Measurements from ENCODE around the gene CLASRP. TPM values are rescaled to one million over a fixed set of nuclear protein-coding genes. Genes with fewer than 3 reads are reported as not detected.

Gene CLASRP
- total RNA-seq, 1 experiment from 2014 or later, result 88.0 TPM

DNA sequence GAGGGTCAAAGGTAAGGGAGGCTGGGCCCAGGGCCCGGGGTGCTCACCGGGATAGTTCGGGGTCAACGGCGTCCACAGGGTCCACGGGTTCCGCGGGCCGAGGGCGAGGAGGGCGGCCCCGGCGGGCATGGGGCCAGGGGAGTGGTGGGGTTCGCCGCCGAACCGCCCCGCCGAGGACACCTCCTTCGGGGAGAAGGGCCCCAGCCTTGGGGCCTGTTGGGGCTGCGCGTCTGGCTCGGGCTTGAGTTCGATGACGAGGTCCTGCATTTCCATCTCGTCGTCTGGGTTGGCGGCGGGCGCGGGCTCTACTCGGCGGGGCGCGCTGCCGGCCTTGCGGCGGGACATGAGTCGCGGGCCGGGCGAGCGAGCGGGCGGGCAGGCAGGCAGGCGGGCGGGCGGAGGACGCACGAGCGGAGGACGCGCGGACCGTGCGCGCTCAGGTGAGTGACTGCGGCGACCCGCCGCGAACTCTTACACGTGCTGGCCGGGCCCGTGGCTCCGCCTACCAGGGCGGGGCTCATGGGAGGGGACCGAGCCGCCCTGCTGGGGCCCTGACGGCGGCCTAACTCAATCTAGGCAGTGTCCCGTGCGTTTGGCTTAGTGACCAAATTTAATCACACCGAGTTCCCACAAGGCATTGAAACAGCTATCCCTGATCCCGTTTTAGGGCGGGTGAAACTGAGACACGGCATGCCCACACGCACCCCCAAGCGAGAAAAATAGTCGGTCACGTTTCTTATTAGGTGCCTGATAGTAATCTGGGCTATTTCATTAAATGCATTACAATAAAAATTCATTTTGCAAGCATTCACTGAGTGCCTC is 37.4 kb downstream of the CLASRP start, which contains the start of gene ZNF296 (continued):
- TF ChIP-seq, protein P1, sequence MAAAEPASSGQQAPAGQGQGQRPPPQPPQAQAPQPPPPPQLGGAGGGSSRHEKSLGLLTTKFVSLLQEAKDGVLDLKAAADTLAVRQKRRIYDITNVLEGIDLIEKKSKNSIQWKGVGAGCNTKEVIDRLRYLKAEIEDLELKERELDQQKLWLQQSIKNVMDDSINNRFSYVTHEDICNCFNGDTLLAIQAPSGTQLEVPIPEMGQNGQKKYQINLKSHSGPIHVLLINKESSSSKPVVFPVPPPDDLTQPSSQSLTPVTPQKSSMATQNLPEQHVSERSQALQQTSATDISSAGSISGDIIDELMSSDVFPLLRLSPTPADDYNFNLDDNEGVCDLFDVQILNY (CRISPR knock-in tag; IDR thresholded peaks at IDR 0.05), result peak; percentile 65; the same call in 1 of the 2 replicates
- TF ChIP-seq USF2 (CRISPR knock-in tag; IDR thresholded peaks at IDR 0.05) (peak; percentile 66), NR3C1 (CRISPR knock-in tag; conservative IDR thresholded peaks at IDR 0.05; ENCODE audit: low read depth) (no peak), GTF2I (CRISPR knock-in tag; conservative IDR thresholded peaks at IDR 0.05) (no peak), ELF4 (CRISPR knock-in tag; IDR thresholded peaks at IDR 0.05; ENCODE audit: low read depth) (peak; percentile 39; the same call in 1 of the 2 replicates), FOXP1 (CRISPR knock-in tag; IDR thresholded peaks at IDR 0.05; ENCODE audit: borderline replicate concordance) (peak; percentile 69; the same call in 1 of the 2 replicates), SP1 (CRISPR knock-in tag; conservative IDR thresholded peaks at IDR 0.05) (peak; percentile 95), ETV6 (CRISPR knock-in tag; IDR thresholded peaks at IDR 0.05) (peak; percentile 73; the same call in 1 of the 2 replicates), ZNF317 (CRISPR knock-in tag; IDR thresholded peaks at IDR 0.05; ENCODE audit: borderline replicate concordance, low read depth) (peak; percentile 16; the same call in 1 of the 2 replicates), TP53 (CRISPR knock-in tag; IDR thresholded peaks at IDR 0.05) (peak; percentile 40; the same call in 1 of the 2 replicates), FOXP4 (CRISPR knock-in tag; IDR thresholded peaks at IDR 0.05) (peak; percentile 67; the same call in 1 of the 2 replicates), E2F1 (CRISPR knock-in tag; IDR thresholded peaks at IDR 0.05) (no peak), GRHL2 (CRISPR knock-in tag; IDR thresholded peaks at IDR 0.05; ENCODE audit: insufficient replicate concordance, severe bottlenecking) (no peak), CREM (CRISPR knock-in tag; IDR thresholded peaks at IDR 0.05) (peak; percentile 53; the same call in 1 of the 2 replicates), MYBL2 (CRISPR knock-in tag; IDR thresholded peaks at IDR 0.05) (peak; percentile 73; the same call in 1 of the 2 replicates), MAX (CRISPR knock-in tag; IDR thresholded peaks at IDR 0.05) (peak; percentile 79; the same call in 1 of the 2 replicates), ZNF425 (CRISPR knock-in tag; conservative IDR thresholded peaks at IDR 0.05) (no peak)
- TF ChIP-seq, protein P2, sequence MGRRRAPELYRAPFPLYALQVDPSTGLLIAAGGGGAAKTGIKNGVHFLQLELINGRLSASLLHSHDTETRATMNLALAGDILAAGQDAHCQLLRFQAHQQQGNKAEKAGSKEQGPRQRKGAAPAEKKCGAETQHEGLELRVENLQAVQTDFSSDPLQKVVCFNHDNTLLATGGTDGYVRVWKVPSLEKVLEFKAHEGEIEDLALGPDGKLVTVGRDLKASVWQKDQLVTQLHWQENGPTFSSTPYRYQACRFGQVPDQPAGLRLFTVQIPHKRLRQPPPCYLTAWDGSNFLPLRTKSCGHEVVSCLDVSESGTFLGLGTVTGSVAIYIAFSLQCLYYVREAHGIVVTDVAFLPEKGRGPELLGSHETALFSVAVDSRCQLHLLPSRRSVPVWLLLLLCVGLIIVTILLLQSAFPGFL (CRISPR knock-in tag; IDR thresholded peaks at IDR 0.05; ENCODE audit: borderline replicate concordance), result no peak
- TF ChIP-seq, protein P3, sequence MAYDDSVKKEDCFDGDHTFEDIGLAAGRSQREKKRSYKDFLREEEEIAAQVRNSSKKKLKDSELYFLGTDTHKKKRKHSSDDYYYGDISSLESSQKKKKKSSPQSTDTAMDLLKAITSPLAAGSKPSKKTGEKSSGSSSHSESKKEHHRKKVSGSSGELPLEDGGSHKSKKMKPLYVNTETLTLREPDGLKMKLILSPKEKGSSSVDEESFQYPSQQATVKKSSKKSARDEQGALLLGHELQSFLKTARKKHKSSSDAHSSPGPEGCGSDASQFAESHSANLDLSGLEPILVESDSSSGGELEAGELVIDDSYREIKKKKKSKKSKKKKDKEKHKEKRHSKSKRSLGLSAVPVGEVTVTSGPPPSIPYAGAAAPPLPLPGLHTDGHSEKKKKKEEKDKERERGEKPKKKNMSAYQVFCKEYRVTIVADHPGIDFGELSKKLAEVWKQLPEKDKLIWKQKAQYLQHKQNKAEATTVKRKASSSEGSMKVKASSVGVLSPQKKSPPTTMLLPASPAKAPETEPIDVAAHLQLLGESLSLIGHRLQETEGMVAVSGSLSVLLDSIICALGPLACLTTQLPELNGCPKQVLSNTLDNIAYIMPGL (CRISPR knock-in tag; IDR thresholded peaks at IDR 0.05), result 0 out of 2 replicates have a peak, but pooled peaks have one; percentile 10
- TF ChIP-seq, protein P4, sequence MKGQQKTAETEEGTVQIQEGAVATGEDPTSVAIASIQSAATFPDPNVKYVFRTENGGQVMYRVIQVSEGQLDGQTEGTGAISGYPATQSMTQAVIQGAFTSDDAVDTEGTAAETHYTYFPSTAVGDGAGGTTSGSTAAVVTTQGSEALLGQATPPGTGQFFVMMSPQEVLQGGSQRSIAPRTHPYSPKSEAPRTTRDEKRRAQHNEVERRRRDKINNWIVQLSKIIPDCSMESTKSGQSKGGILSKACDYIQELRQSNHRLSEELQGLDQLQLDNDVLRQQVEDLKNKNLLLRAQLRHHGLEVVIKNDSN (CRISPR knock-in tag; IDR thresholded peaks at IDR 0.05), result peak; percentile 59; the same call in 1 of the 2 replicates
- TF ChIP-seq, protein P5, sequence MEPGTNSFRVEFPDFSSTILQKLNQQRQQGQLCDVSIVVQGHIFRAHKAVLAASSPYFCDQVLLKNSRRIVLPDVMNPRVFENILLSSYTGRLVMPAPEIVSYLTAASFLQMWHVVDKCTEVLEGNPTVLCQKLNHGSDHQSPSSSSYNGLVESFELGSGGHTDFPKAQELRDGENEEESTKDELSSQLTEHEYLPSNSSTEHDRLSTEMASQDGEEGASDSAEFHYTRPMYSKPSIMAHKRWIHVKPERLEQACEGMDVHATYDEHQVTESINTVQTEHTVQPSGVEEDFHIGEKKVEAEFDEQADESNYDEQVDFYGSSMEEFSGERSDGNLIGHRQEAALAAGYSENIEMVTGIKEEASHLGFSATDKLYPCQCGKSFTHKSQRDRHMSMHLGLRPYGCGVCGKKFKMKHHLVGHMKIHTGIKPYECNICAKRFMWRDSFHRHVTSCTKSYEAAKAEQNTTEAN (CRISPR knock-in tag; IDR thresholded peaks at IDR 0.05), result peak; percentile 73; the same call in 1 of the 2 replicates
